HG03196 (cell line): ENCODE data around the gene RPL10.

Experiments used
- ATAC-seq: cut with Tn5 transposase; IDR thresholded peaks from one replicate; pipeline ENCODE4 v1.9.1; 2021; ENCODE audit not compliant: unreplicated experiment

RPL10 gene

DNA sequence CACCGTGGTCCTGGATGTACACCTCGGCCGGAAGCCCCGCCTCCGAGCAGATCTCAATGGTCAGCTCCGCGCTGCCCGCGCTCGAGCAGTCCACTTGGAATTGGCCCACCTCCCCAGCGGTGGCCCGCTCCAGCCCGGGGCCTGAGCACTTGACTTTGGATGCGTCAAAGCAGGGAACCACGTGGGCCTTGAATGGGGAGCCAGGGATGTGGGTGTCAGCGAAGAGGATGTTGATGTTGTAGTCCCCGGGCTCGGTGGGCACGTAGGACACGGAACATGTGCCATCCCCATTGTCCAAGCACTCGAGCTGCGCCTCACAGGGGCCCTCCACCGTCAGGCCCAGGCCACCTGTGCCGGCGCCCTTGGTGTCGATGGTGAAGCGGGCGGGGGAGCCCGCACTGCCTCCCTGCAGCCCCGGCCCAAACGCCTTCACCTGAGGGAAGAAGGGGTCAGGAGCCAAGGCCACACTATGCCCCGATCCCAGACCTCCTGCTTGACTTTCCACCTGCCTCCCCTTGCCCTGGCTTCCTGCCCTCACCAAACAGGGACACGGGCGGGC is 37.9 kb upstream of the RPL10 start:
- ATAC-seq, result no peak

DNA sequence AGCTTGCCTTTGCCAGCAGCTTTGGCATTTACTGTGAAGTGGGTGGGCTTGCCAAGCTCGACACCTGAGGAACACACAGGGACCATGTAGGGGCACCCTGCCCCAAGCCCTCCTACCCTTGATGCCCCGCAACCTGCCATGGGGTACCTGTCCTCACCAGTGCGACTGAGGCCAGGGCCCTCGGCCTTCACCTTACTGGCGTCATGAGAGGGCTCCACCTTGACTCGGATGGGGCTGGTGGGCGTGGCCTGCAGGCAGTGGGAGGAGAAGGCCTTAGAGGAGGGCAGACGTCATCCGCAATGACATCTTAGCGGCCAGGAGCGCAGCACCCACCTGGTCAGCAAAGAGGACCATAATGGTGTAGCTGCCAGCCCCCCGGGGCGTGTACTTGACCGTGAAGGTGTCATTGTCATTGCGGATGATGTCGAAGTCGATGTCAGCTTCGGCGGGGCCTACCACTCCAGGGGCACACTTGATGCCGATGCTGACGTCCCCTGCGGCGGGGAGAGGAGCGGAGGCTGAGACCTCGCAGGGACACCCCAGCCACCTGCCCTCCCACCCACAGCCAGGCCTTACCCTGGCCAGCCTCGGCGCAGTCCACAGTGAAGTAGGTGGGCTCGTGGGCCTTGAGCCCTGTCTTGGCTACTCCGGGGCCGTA is 36.0 kb upstream of the RPL10 start:
- ATAC-seq, result no peak

DNA sequence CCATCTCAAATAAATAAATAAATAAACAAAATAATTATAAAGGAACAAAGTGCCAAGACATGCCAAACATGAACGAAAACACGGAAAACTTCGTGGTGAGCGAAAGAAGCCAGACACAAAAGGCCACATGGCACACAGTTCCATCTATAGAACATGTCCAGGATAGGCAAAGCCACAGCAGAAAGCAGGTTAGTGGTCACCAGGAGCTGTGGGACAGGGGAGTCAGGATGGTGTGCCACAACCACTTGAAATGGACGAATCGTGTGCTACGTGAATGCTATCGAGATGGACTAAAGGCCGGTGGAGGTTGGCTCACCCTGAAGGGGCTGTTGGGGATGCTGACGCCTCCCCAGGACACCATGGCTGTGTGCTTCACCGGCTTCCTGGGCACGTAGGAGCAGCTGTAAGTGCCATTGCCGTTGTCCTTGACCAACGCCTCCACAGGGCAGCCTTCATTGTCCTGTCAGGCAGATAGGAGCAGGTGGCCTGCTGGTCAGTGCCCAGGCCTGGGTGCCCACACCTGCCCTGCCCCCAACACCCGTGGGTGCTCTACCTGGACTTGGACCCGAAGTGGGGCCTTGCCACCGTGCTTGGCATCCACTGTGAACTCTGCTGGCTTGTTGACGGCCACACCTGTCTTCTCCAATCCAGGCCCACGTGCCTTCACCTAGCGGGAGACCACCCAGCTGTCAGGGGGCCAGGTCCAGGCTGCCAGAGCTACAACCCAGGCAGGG is 34.3 kb upstream of the RPL10 start:
- ATAC-seq, result no peak

DNA sequence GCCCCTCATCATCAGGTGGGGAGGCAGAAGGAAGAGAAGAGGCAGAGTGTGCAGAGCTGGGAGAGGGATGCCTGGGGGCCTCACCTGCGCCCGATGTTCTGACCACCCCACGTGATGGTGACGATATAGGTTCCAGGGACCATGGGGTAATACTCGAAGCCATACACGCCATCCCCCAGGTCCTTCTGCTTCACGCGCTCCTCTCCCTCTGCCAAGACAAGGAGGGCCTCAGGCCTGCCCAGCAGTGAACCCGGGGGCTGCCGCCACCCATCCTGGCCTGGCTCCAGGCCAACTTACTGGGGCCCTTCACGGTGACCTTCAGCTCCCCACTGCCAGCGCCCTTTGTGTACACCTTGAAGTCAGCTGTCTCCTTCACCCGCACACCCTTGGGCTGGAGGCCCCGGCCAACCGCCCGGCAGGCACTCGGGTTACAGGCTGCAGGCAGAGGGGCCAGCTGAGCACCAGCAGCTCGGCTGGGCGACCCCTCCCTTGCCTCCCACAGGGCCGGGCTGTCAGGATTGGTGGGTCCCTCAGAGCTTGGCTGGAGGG is 33.1 kb upstream of the RPL10 start:
- ATAC-seq, result no peak

DNA sequence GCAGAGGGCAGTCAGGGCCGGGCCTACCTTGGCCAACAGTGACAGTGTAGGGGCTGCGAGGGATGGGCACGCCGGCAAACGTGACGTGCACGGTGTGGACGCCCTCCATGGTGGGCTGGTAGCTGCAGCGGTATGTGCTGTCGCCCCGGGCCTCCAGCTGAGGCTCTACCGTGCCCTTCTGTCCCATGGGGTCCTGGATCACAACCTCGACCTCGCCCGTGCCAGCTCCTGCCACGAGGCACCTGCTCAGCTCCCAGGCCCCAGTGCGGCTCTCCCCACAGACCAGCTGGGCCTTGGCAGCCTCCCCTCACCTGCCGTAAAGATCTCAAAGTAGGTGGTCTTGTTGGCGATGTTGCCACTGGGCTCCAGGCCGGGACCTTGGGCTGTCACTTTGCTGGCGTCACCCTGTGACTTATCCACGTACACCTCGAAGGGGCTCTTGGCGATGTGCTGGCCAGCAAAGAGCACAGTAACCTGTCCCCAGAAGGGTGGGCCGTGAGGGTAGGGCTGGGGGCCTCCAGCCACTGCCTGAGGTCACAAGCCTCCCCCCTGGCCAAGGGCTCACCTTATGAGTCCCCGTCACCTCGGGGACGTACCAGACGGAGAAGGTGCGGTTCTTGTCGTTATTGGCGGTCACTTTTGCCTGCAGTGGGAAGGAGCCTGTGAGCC is 32.0 kb upstream of the RPL10 start:
- no peak for ATAC-seq

DNA sequence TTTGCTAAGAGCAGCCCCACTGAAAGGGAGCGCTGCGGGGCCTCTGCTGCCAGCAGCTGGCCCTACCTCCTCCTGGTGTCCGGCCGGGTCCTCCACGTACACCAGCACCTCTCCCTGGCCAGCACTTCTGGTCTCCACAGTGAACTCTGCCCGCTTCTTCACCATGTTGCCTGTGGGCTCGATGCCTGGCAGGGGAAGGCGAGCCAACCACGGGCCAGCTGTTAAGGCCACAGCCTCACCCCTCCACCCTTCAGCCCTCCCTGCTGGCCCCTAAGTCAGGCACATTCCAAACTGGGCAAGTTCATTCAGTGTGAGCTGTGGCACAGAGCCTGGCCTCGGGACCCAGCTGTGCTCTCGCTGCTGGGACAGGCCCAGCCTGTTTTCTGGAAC is 31.5 kb upstream of the RPL10 start:
- ATAC-seq, result no peak

DNA sequence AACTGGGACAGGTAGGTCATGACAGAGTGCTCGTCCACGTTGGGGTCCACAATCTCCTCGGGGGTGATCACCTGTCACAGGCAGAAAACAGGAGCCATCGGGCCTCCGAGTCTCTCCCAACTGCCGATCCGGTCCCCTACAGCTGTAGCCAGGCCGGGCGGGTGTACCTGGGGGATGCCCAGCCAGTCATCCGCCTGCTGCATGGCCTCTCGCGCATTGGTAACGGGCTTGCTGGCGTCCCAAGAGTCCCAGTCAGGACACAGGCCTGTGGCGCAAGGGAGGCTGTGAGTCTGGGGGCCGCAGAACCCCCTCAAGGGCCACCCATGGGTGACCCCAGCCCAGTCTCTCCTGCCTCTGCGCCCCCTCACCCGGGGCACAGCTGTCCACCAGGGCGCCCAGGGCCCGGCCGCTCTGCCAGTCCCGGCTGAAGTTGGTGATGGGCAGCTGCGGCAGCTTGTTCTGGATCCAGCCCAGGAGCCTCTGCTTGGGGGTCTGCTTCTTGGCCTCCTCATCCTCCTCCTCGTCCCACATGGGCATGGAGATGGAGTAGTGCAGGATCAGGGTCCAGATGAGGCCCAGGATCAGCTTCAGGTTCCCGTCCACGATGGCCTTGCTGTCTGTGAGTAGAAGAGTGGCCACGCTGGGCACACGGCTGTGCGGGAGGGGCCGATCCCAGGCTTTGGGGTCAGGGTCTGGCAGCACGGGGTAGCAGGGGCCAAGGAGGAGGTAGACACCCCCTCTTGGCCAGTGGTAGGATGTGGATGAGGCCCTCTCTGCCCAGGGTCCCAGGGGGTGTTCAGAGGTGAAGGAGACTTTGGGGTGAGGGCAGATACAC is 30.5 kb upstream of the RPL10 start:
- no peak for ATAC-seq

DNA sequence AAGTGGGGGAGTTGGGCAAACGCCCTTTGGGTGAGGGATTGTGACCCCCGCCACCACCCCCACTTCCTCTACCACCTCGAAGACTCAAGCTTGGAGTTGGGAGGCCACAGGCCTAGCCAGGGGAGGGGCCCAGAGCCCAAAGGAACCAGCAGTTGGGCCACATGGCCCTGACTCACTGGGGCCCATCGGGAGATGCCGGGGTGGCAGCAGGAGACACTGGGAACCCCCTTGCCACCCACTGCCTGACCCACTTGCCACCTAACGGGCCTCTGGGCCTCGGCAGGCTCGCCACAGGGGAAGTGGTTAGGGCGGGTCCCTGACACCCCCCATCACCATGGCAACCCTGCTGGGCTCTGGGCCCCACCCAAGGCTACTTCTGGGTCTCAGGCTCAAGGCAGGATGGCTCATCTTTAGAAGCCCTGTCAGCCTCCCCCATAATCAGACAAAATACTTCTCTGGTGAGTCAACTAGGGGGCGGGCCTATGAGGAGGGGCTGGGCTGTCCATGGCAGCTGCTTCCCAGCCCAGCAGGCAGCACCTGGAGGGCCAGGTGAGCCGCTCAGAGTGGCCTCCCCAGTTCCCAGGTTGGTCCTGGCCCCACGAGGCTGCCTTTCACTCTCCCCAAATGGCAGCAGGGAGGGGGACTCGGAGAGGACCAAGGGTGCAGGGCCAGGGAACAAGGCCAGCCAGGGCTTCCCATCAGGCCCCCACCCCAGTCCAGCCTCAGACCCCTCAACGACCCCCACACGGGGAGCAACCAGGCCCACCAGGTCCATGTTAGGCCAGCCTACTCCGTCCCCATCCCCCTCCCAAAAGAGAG is 29.3 kb upstream of the RPL10 start:
- ATAC-seq, result peak; percentile 31

DNA sequence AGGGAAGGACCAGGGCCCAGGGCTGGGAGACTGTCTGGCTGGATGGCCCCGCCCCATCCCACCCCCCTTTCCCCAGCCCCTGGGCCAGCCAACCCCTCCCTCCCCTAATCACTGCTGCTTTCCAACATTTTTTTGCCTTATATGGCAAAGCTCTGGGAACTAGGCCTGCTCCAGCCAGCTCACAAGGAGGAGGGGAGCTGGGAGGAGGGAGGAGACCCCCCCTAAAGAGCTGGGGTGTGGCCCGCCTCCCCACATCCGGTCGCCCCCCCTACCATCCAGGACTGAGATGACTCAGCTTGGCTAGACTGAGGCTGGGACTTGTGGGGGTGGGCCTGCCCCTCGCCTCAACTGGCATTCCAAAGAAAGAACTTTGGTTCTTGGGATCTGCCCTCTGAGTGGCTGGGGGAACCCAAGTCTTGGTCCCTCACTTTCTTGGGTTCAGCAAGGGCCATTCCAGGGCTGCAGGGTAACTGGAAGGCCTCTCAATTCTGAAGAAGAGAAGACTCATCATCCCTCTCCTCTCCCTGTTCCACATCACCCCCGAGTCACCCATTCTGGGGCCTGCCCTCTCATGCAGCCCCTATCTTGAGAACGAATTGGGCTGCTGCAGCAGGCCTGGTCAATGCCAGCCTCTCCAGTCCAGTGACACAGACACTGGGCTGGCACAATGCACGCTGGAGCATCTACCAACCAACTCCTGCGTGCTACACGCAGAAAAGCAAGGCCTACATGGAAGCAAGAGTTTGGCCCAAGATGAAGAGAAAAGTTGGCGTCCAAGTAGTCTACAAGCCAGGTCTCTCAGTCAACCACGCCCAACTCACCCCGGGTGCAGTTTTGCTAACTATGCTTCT is 28.5 kb upstream of the RPL10 start:
- no peak for ATAC-seq

DNA sequence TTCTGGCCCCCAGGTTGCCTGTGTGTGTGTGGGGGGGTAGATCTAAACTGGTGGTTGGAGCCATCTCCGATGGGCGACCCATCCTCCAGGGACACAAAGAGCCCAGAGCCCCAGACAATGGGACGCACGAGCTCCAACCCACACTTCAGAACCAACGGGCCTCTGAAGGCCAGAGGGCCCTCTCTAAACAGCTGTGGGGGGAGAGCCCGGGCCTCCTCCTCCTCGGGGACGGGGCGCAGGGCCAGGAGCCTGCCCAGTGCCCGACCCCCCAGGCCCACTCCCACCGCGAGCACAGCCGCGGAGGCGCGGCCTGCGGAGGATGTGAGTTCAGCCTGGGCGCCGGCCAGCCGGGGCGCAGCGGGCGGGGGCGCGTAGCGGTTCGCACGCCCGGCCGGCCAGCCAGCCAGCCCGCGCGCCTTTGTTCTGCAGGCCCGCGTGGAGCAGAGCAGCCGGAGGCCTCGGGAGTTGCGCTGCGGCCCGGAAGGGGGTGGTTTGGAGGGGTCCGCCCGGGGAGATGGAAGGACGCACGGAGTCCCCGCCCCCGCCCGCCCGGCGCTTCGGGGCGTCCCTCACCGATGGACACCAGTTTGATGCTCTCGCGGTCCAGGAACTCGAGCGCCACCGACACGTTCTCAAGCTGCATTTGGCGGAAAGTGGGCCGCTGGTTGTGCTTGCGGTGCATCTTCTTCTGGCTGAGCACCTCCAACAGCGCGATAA is 27.7 kb upstream of the RPL10 start:
- ATAC-seq, result no peak

DNA sequence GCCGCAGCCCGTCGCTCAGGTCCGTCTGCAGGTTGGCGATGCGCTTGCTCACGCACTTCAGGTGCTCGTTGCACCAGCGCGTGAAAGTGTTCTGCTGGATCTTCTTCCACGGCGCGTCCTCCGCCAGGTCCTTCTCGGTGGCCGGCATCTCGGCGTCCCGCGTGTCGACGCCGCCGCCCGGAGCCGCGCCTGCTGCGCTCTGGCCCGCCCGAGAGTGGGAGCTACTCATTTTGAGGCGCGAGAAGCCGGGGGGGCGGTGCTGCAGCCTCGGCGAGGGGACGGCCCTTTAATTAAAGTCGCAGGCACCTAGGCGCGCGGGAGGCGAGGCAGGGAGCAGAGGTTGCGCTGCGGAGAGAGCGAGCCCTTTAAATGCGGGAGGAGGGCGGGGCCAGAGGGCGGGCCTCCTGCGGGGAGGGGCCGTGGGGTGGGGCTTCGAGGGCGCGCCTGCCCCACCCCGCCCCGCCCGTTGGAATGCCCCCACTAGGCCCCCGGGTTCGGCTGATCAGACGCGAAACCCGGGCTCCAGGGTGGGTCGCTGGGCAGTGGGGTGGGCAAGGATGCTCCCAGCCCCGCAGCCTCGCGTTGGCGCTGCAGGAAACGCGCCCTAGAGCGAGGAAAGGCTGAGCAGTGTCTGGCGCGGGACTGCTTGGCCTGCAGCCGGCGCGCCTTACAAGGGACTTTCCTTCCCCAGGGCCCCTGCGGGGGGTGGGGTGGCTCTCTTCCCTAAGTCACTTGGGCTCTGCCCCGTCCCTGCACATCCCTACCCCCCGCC is 27.0 kb upstream of the RPL10 start:
- ATAC-seq, result peak; percentile 67

DNA sequence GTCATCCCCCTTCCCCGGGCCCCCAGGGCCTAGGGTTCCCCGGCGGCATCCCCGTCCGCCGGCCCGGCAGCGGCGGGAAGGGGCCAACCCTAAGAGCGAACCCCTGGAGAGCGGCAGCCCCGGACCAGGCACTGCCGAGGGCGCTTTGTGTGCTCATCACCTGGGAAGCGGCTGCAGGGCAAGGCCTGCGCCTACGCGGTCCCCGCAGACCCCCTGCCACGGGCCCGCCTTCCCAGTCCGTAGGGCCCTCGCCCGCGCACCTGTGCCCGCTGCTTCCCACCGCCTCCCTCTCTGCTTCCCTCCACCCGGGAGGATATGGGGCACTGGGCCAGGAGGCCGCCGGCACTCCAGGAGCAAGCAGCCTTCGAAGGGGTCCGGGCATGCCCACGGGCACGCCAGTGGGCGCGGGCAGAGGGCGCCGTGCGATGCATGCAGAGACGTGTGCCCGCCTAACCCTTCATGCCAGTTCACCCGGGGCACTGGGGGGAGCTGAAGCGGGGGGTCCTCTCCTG is 26.3 kb upstream of the RPL10 start:
- no peak for ATAC-seq

DNA sequence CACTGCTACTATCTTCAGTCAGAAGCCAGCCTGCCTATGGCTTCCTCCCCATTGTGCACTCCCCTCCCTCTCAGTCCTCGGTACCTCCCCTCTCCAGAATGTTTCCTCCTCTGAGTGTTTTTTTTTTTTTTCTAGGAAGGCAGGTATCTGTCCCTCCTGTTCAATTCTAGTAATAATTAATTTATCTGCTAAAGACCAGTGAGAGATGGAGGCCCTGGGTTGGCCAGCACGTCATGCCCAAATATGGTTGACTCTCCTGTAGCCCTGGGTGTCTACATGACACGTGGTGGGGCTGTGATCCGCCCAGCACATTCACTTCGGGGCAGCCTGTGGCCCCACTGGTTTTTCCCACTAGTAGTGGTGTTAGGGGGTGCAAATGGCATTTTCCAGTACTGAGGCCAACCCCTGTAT is 25.6 kb upstream of the RPL10 start:
- ATAC-seq, result no peak

DNA sequence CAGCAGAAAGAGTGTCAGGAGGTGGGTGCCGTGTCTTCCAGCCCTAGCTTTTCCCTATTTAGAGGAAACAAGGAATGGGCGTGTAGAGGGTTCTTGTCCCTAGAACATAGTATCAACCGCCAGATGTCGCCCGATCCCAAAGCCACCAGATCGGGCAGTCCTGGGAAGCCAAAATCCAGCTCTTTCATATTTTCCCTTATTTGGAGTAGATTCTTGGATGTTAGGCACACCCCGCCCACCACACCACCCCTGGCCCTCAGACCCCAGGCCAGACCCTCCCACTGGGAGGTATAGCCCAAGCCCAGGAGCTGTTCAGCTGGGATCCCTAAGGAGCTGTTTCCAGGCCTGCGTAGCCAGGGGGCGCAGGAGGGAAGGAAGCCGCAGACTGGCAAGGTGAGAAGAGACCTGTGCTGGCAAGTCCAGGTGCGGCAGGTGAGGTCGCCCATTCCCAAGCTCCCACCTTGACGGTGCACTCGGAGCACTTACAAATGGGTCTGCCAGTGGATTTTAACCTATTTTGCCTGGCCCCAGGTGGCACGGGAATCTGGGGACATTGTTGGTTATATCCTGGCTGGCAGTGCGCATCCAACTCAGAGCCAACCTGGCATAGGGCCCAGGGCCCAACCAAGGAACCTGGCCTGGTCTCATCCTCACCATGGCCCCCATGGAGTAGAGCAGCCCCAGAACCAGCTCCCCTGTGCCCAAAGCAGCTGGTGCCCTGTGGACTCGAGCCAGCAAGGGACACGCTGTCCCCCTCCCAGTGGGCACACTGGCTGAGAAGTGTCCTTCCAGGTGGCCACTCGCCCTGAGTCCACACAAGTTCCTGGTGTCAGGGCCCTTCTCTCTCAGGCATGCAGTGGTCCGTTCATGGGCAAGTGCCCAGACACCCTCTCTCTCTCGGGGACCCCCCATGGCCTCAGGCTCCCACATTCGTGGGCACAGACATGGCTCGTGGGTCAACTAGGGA is 24.6 kb upstream of the RPL10 start:
- ATAC-seq, result no peak

DNA sequence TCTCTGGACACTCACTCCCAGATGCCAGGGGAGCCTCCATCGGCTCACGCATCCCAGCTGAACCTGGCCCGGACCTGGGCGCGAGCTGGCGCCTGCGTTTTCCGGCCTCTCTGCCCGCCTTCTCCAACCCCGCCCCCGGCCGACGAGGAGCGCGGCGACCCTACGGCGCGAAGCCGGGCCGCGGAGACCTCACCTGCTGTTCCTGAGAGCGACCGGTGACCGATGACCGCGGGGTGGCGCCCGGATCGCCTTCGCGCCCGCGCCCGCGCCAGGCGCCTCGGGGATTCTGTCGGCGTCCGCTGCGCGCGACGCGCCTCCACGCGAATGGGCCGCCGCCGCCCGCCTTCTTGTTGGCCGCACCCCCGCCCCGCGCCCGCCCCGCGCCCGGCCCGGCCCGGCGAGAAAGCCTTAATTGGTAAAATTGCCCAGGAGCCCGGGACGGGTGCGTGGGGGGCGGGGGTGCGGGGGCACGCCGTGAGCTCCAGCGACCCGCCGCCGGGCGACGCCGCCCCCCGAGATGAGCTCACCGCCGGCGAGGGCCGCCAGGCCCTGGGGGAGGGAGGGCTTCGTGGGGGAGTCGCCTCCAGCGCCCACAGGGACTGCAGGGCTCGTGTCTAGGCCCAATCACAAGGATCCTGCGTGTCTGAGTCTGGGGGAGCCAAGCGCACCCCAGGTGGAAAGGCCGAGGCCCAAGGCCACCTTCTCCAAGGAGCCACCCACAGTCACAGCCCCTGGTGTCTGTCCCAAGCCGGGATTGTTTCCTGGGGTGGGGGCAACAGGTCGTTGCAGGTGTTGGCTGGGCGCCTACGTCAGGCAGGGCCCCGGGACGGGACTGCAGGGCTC is 23.6 kb upstream of the RPL10 start, which contains the start of gene FLNA:
FLNA (minus strand) TSS at position 322 of the 843 bp plus-strand sequence. CDS start 3,389 bp downstream, outside the sequence.
- no peak for ATAC-seq
